ENCODE data around the gene NCOA3. TPM values are rescaled to one million over a fixed set of nuclear protein-coding genes. Genes with fewer than 3 reads are reported as not detected.

Gene NCOA3
- polyA plus RNA-seq, 1 donor: 16.4 TPM

- WGBS (ENCODE audit: insufficient coverage, low lambda C conversion rate): 93% methylated on average over 2 of the region's 5 CpGs
- Histone ChIP-seq H3K4me3 (ENCODE audit: low read length) (no peak overlapping the region), H3K9me3 (ENCODE audit: control insufficient read depth, low read depth, low read length) (peaks cover 6% of the 10 kb centered on the region), H3K27ac (ENCODE audit: low read length) (no peak overlapping the region), H3K4me1 (ENCODE audit: control insufficient read depth, insufficient read depth, low read length) (peaks cover 2% of the 10 kb centered on the region), H3K36me3 (ENCODE audit: control insufficient read depth, insufficient read depth, low read length) (peaks cover 3% of the 10 kb centered on the region), H3K27me3 (ENCODE audit: control insufficient read depth, insufficient read depth, low read length) (no peaks in the 10 kb centered on the region)
- no peak for DNase-seq
Observed at GRCh38 chr20:47566269-47566668, 64.6 kb downstream of the NCOA3 start.

DNA sequence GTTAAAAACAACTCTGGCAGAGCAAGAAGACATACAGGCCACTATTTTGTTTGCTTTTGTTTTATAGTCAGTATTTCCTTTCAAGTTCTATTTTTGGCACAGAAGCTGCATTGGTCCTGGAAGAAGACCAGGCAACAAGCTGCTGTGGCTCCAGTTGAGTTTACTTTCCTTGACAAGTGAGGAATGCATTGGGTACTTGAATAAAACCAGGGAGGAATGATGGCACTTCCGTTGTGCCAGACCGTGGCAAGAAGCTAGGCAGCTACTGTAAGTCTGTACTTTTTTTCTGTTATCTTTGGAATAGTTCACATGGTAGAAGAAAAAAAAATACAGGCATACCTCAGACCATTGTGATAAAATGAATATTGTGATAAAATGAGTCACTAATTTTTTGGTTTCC, 66.3 kb downstream of the NCOA3 start:
- Histone ChIP-seq H3K4me3 (ENCODE audit: low read length) (no peak overlapping the region), H3K9me3 (ENCODE audit: control insufficient read depth, low read depth, low read length) (peaks cover 12% of the 10 kb centered on the region), H3K36me3 (ENCODE audit: control insufficient read depth, insufficient read depth, low read length) (peaks cover 3% of the 10 kb centered on the region), H3K4me1 (ENCODE audit: control insufficient read depth, insufficient read depth, low read length) (peaks cover 2% of the 10 kb centered on the region), H3K27ac (ENCODE audit: low read length) (peak overlapping the region; percentile 23), H3K27me3 (ENCODE audit: control insufficient read depth, insufficient read depth, low read length) (no peaks in the 10 kb centered on the region)
- peak; percentile 19 to 31 for DNase-seq
- WGBS (ENCODE audit: insufficient coverage, low lambda C conversion rate): 60% methylated on average over 1 of the region's 2 CpGs

- no CpG with 5 or more reads among the region's 6 CpGs for WGBS (ENCODE audit: insufficient coverage, low lambda C conversion rate)
- peaks cover 12% of the 10 kb centered on the region for H3K9me3 ChIP-seq (ENCODE audit: control insufficient read depth, low read depth, low read length)
- H3K27me3 ChIP-seq (ENCODE audit: control insufficient read depth, insufficient read depth, low read length): no peaks in the 10 kb centered on the region
- H3K4me3 ChIP-seq (ENCODE audit: low read length): no peak overlapping the region
- peaks cover 3% of the 10 kb centered on the region for H3K36me3 ChIP-seq (ENCODE audit: control insufficient read depth, insufficient read depth, low read length)
- peaks cover 2% of the 10 kb centered on the region for H3K4me1 ChIP-seq (ENCODE audit: control insufficient read depth, insufficient read depth, low read length)
- DNase-seq: no peak
- no peak overlapping the region for H3K27ac ChIP-seq (ENCODE audit: low read length)
Observed at GRCh38 chr20:47568837-47569410, 67.2 kb downstream of the NCOA3 start.

DNA sequence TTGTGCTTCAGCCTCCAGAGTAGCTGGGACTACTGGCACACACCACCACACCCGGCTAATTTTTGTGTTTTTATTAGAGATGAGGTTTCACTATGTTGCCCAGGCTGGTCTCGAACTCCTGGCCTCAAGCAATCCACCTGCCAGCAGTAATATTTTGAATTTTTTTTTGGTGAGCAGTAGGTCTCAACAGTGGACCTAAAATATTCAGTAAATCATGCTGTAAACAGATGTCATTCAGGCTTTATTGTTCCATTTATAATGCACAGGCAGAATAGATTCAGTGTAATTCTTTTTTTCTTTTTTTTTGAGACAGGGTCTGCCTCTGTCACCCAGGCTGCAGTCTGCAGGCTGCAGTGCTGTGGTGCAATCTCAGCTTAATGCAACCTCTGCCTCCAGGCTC, 69.7 kb downstream of the NCOA3 start:
- Histone ChIP-seq H3K4me1 (ENCODE audit: control insufficient read depth, insufficient read depth, low read length) (peaks cover 16% of the 10 kb centered on the region), H3K4me3 (ENCODE audit: low read length) (no peak overlapping the region), H3K27me3 (ENCODE audit: control insufficient read depth, insufficient read depth, low read length) (no peaks in the 10 kb centered on the region), H3K9me3 (ENCODE audit: control insufficient read depth, low read depth, low read length) (peaks cover 12% of the 10 kb centered on the region), H3K36me3 (ENCODE audit: control insufficient read depth, insufficient read depth, low read length) (peaks cover 3% of the 10 kb centered on the region), H3K27ac (ENCODE audit: low read length) (no peak overlapping the region)
- whole genome bisulfite sequencing (ENCODE audit: insufficient coverage, low lambda C conversion rate): 100% methylated on average over 2 of the region's 2 CpGs
- no peak for DNase-seq

- H3K9me3 ChIP-seq (ENCODE audit: control insufficient read depth, low read depth, low read length): peaks cover 12% of the 10 kb centered on the region
- no CpG with 5 or more reads among the region's 6 CpGs for WGBS (ENCODE audit: insufficient coverage, low lambda C conversion rate)
- H3K36me3 ChIP-seq (ENCODE audit: control insufficient read depth, insufficient read depth, low read length): peaks cover 3% of the 10 kb centered on the region
- no peak for DNase-seq
- H3K4me3 ChIP-seq (ENCODE audit: low read length): no peak overlapping the region
- no peak overlapping the region for H3K27ac ChIP-seq (ENCODE audit: low read length)
- peaks cover 22% of the 10 kb centered on the region for H3K4me1 ChIP-seq (ENCODE audit: control insufficient read depth, insufficient read depth, low read length)
- H3K27me3 ChIP-seq (ENCODE audit: control insufficient read depth, insufficient read depth, low read length): no peaks in the 10 kb centered on the region
Observed at GRCh38 chr20:47572105-47572729, 70.5 kb downstream of the NCOA3 start.

DNA sequence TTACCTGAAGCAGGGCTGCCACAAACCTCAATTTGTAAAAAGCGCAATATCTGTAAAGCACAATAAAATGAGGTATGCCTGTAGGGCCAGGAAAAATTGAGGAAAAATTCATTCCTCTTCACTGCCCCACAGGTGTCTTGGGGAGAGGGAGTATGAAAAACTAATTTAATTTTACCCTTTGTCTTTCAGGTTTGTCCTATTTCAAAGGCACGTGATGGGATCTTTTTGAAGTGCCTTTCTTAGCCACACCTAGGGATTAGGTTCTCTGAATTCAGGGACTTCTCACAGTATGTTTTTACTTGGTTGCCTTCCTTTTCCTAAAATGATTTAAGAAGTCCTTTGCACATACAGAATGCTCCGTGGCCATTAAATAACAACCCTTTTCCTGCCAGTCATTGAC, 71.9 kb downstream of the NCOA3 start:
- no peaks in the 10 kb centered on the region for H3K27me3 ChIP-seq (ENCODE audit: control insufficient read depth, insufficient read depth, low read length)
- peaks cover 22% of the 10 kb centered on the region for H3K4me1 ChIP-seq (ENCODE audit: control insufficient read depth, insufficient read depth, low read length)
- DNase-seq: no peak
- peaks cover 1% of the 10 kb centered on the region for H3K36me3 ChIP-seq (ENCODE audit: control insufficient read depth, insufficient read depth, low read length)
- no peak overlapping the region for H3K27ac ChIP-seq (ENCODE audit: low read length)
- 42% methylated on average over 2 of the region's 3 CpGs for WGBS (ENCODE audit: insufficient coverage, low lambda C conversion rate)
- H3K9me3 ChIP-seq (ENCODE audit: control insufficient read depth, low read depth, low read length): peaks cover 12% of the 10 kb centered on the region
- H3K4me3 ChIP-seq (ENCODE audit: low read length): no peak overlapping the region

DNA sequence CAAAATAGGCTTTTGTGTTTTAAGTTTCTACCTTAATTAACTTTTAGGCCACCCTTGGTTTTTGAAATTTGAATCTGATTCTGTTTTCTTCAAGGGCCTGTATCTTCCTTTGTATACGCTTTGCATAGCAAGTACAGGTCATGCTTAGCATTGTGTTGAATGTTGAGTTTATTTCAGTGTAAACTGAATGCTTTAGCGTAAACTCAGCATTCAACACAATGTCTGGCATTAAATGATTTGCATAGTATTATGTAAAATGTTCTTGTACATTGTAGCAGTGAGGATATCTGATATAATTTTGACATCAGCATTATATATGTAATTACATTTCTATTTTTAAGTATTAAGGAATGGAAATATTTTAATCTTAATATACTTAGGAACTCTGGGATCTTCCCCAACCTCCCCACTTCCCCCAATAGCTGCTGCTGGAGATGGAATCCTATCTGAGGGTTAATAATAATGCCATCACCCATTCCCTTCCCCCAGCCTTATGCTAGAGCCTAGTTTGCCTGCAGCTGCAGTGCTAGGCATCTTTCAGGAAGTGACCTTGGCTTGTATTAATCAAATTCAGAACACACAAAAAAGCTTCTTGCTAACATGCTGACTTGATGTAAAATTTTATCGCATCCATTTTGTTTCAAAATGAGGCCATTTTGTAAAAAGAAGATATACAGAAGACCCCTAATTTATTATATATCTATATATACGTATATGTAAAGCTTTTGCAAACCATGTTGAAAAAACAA, 73.1 kb downstream of the NCOA3 start:
- DNase-seq: peak in 1 of 2 donors; percentile 22
- 80% methylated on average over 1 of the region's 4 CpGs for WGBS (ENCODE audit: insufficient coverage, low lambda C conversion rate)
- Histone ChIP-seq H3K36me3 (ENCODE audit: control insufficient read depth, insufficient read depth, low read length) (no peaks in the 10 kb centered on the region), H3K4me1 (ENCODE audit: control insufficient read depth, insufficient read depth, low read length) (peaks cover 22% of the 10 kb centered on the region), H3K9me3 (ENCODE audit: control insufficient read depth, low read depth, low read length) (peaks cover 12% of the 10 kb centered on the region), H3K4me3 (ENCODE audit: low read length) (no peak overlapping the region), H3K27ac (ENCODE audit: low read length) (peak overlapping the region; percentile 51), H3K27me3 (ENCODE audit: control insufficient read depth, insufficient read depth, low read length) (no peaks in the 10 kb centered on the region)

- peak overlapping the region; percentile 32 for H3K4me3 ChIP-seq (ENCODE audit: low read length)
- peaks cover 22% of the 10 kb centered on the region for H3K4me1 ChIP-seq (ENCODE audit: control insufficient read depth, insufficient read depth, low read length)
- H3K27ac ChIP-seq (ENCODE audit: low read length): peak overlapping the region; percentile 81
- H3K36me3 ChIP-seq (ENCODE audit: control insufficient read depth, insufficient read depth, low read length): no peaks in the 10 kb centered on the region
- H3K27me3 ChIP-seq (ENCODE audit: control insufficient read depth, insufficient read depth, low read length): no peaks in the 10 kb centered on the region
- H3K9me3 ChIP-seq (ENCODE audit: control insufficient read depth, low read depth, low read length): peaks cover 3% of the 10 kb centered on the region
- 0% methylated on average over 1 of the region's 4 CpGs for WGBS (ENCODE audit: insufficient coverage, low lambda C conversion rate)
- peak; percentile 81 to 90 for DNase-seq
Observed at GRCh38 chr20:47576516-47577033, 74.9 kb downstream of the NCOA3 start.

GRCh38 chr20:47577314-47577713, 75.6 kb downstream of the NCOA3 start:
- Histone ChIP-seq H3K4me3 (ENCODE audit: low read length) (no peak overlapping the region), H3K27ac (ENCODE audit: low read length) (peak overlapping the region; percentile 81), H3K27me3 (ENCODE audit: control insufficient read depth, insufficient read depth, low read length) (no peaks in the 10 kb centered on the region), H3K4me1 (ENCODE audit: control insufficient read depth, insufficient read depth, low read length) (peaks cover 22% of the 10 kb centered on the region), H3K9me3 (ENCODE audit: control insufficient read depth, low read depth, low read length) (no peaks in the 10 kb centered on the region), H3K36me3 (ENCODE audit: control insufficient read depth, insufficient read depth, low read length) (no peaks in the 10 kb centered on the region)
- DNase-seq: no peak

DNA sequence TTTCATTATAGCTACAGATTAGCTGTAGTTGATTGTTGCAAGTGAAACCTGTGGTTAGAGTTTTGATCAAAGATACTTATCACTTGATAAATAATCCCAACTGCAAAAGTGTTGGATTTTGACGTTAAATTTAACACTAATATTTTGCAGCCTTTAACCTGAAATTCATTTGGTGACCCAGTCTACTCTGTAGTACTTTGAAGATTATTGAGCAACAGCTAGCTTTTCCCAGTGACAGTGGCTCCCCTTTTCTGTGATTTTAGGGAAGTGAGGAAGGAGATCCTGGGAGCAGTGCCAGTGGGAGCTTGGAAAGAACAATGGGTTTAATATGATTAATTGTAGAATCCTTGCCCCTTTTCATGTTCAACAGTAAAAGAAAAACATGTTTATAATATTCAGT, 76.9 kb downstream of the NCOA3 start:
- Histone ChIP-seq H3K4me3 (ENCODE audit: low read length) (no peak overlapping the region), H3K27ac (ENCODE audit: low read length) (no peak overlapping the region), H3K9me3 (ENCODE audit: control insufficient read depth, low read depth, low read length) (no peaks in the 10 kb centered on the region), H3K27me3 (ENCODE audit: control insufficient read depth, insufficient read depth, low read length) (no peaks in the 10 kb centered on the region), H3K36me3 (ENCODE audit: control insufficient read depth, insufficient read depth, low read length) (no peaks in the 10 kb centered on the region), H3K4me1 (ENCODE audit: control insufficient read depth, insufficient read depth, low read length) (peaks cover 22% of the 10 kb centered on the region)
- no peak for DNase-seq
- no CpG with 5 or more reads among the region's 1 CpG for WGBS (ENCODE audit: insufficient coverage, low lambda C conversion rate)

Data from large intestine (tissue), 3 donors.